Neural cell (in vitro differentiated cells): ENCODE measurements around the gene POLE4. TPM values are rescaled to one million over a fixed set of nuclear protein-coding genes. Genes with fewer than 3 reads are reported as not detected.

Experiments used
- H2AFZ ChIP-seq: fragments of 200-600, 300-800 bp; sonication (generic), shearing (Covaris generic); 2 replicates; pipeline ENCODE4 v1.6.0; 2014; ENCODE audit warnings: low read depth, mild to moderate bottlenecking, antibody characterized with exemption, low read length, moderate library complexity
- H3F3A ChIP-seq: fragments of 200-600 bp; shearing (Covaris generic); 2 replicates; pipeline ENCODE4 v1.6.1; 2016; ENCODE audit warnings: mild to moderate bottlenecking, moderate library complexity, mixed read lengths, antibody characterized with exemption, low read length; ENCODE audit not compliant: insufficient read depth, poor library complexity, severe bottlenecking
- H3K27ac ChIP-seq: fragments of 200-600, 300-800 bp; sonication (generic), shearing (Covaris generic); 2 replicates; pipeline ENCODE4 v1.5.1; 2014; ENCODE audit warnings: mild to moderate bottlenecking, low read length, moderate library complexity
- H3K27me3 ChIP-seq: fragments of 300-800, 200-600 bp; sonication (generic), shearing (Covaris generic); 2 replicates; pipeline ENCODE4 v1.6.0; 2014; ENCODE audit warnings: mild to moderate bottlenecking, low read depth, low read length, moderate library complexity; ENCODE audit not compliant: insufficient read depth
- H3K36me3 ChIP-seq: fragments of 300-800, 200-600 bp; sonication (generic), shearing (Covaris generic); 2 replicates; pipeline ENCODE4 v1.5.1; 2014; ENCODE audit warnings: mild to moderate bottlenecking, antibody characterized with exemption, low read length, moderate library complexity; ENCODE audit not compliant: insufficient read depth
- H3K4me2 ChIP-seq: fragments of 300-800, 200-600 bp; sonication (generic), shearing (Covaris generic); 2 replicates; pipeline ENCODE4 v1.6.0; 2014; ENCODE audit warnings: mild to moderate bottlenecking, low read length
- H3K4me3 ChIP-seq: fragments of 300-800, 200-600 bp; sonication (generic), shearing (Covaris generic); 2 replicates; pipeline ENCODE4 v1.5.1; 2014; ENCODE audit warnings: mild to moderate bottlenecking, low read length, moderate library complexity
- H3K79me2 ChIP-seq: fragments of 200-600 bp; shearing (Covaris generic); replicated peaks from 2 replicates; pipeline ENCODE4 v1.6.0; 2014; ENCODE audit warnings: mild to moderate bottlenecking, low read length, moderate library complexity; ENCODE audit not compliant: insufficient read depth
- H3K9ac ChIP-seq: fragments of 300-800, 200-600 bp; sonication (generic), shearing (Covaris generic); 2 replicates; pipeline ENCODE4 v1.6.1; 2016; ENCODE audit warnings: mild to moderate bottlenecking, low read length, mixed read lengths
- H3K9me2 ChIP-seq: fragments of 200-600 bp; shearing (Covaris generic); 2 replicates; pipeline ENCODE4 v1.6.1; 2016; ENCODE audit warnings: mild to moderate bottlenecking, low read length, mixed read lengths; ENCODE audit not compliant: insufficient read depth
- H3K9me3 ChIP-seq: fragments of 200-600, 300-800 bp; sonication (generic), shearing (Covaris generic); 2 replicates; pipeline ENCODE4 v1.6.1; 2016; ENCODE audit warnings: mild to moderate bottlenecking, mixed run types, low read length, moderate library complexity, mixed read lengths
- H4K20me1 ChIP-seq: fragments of 200-600 bp; shearing (Covaris generic); 2 replicates; pipeline ENCODE4 v1.6.1; 2016; ENCODE audit warnings: mild to moderate bottlenecking, mixed run types; ENCODE audit not compliant: insufficient read depth
- EP300 ChIP-seq: fragments of 450-650 bp; conservative IDR thresholded peaks from 2 replicates; pipeline ENCODE4 v1.6.1; 2014; ENCODE audit warnings: antibody characterized with exemption, mild to moderate bottlenecking, moderate library complexity; ENCODE audit not compliant: poor library complexity, severe bottlenecking
- EZH2 ChIP-seq: fragments of 200-600, 300-800 bp; shearing (Covaris generic), sonication (generic); IDR thresholded peaks from 2 replicates; pipeline ENCODE4 v1.6.1; 2014; ENCODE audit warnings: antibody characterized with exemption, low read length, borderline replicate concordance, mild to moderate bottlenecking; ENCODE audit not compliant: insufficient read depth, poor library complexity, severe bottlenecking
- MXI1 ChIP-seq: fragments of 450-650 bp; conservative IDR thresholded peaks from 2 replicates; pipeline ENCODE4 v1.6.1; 2014; ENCODE audit warnings: antibody characterized with exemption, mild to moderate bottlenecking; ENCODE audit not compliant: poor library complexity, severe bottlenecking
- POLR2AphosphoS5 ChIP-seq: IDR thresholded peaks from 2 replicates; pipeline ENCODE4 v1.6.1; 2012
- RAD21 ChIP-seq: fragments of 450-650 bp; conservative IDR thresholded peaks from 2 replicates; pipeline ENCODE4 v1.6.1; 2014; ENCODE audit warnings: antibody characterized with exemption, mild to moderate bottlenecking, moderate library complexity
- SMC3 ChIP-seq: fragments of 450-650 bp; conservative IDR thresholded peaks from 2 replicates; pipeline ENCODE4 v1.6.1; 2014; ENCODE audit warnings: antibody characterized with exemption, mild to moderate bottlenecking, moderate library complexity; ENCODE audit not compliant: poor library complexity
- TAF1 ChIP-seq: IDR thresholded peaks from 2 replicates; pipeline ENCODE4 v1.6.1; 2012; ENCODE audit warnings: low read depth
- polyA plus RNA-seq: library from polyadenylated mRNA; depleted of rRNA; stranded (reverse); fragments of >200 nt; gene quantifications from 2 replicates; pipeline ENCODE4 v1.2.3, GENCODE V29; 2014
- TF ChIP-seq, protein P1 (sequence below): IDR thresholded peaks from 2 replicates; pipeline ENCODE4 v1.6.1; 2012; ENCODE audit warnings: borderline replicate concordance
- TF ChIP-seq, protein P2 (sequence below): fragments of 450-650 bp; IDR thresholded peaks from 2 replicates; pipeline ENCODE4 v1.5.1; 2014; ENCODE audit warnings: antibody characterized with exemption, mild to moderate bottlenecking, moderate library complexity; ENCODE audit not compliant: poor library complexity, severe bottlenecking

POLE4 gene
- polyA plus RNA-seq, 1 donor from 2014 or later, result 35.9 TPM

DNA sequence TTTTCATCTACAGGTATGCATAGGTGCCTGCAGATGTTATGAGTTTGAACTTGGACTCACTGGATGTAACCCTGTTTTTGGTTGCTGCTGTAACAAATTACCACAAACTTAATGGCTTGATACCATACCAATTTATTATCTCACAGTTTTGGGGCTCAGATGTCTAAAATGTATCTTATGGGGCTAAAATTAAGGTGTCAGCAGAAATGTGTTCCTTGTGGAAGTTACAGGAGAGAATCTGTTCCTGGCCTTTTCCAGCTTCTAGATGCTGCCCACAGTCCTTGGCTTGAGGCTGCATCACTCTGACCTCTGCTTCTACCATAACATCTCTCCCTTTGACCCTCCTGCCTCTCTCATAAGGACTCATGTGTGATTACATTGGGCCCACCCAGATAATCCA is 47.6 kb downstream of the POLE4 start:
- TF ChIP-seq POLR2AphosphoS5, result no peak
- TF ChIP-seq, protein P1, sequence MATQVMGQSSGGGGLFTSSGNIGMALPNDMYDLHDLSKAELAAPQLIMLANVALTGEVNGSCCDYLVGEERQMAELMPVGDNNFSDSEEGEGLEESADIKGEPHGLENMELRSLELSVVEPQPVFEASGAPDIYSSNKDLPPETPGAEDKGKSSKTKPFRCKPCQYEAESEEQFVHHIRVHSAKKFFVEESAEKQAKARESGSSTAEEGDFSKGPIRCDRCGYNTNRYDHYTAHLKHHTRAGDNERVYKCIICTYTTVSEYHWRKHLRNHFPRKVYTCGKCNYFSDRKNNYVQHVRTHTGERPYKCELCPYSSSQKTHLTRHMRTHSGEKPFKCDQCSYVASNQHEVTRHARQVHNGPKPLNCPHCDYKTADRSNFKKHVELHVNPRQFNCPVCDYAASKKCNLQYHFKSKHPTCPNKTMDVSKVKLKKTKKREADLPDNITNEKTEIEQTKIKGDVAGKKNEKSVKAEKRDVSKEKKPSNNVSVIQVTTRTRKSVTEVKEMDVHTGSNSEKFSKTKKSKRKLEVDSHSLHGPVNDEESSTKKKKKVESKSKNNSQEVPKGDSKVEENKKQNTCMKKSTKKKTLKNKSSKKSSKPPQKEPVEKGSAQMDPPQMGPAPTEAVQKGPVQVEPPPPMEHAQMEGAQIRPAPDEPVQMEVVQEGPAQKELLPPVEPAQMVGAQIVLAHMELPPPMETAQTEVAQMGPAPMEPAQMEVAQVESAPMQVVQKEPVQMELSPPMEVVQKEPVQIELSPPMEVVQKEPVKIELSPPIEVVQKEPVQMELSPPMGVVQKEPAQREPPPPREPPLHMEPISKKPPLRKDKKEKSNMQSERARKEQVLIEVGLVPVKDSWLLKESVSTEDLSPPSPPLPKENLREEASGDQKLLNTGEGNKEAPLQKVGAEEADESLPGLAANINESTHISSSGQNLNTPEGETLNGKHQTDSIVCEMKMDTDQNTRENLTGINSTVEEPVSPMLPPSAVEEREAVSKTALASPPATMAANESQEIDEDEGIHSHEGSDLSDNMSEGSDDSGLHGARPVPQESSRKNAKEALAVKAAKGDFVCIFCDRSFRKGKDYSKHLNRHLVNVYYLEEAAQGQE, result no peak
- H3F3A ChIP-seq, result no peaks in the 10 kb centered on the region
- no peaks in the 10 kb centered on the region for H3K79me2 ChIP-seq
- no peak overlapping the region for H2AFZ ChIP-seq
- H3K4me3 ChIP-seq, result no peak overlapping the region
- no peak overlapping the region for H3K27ac ChIP-seq
- H3K9me2 ChIP-seq, result no peaks in the 10 kb centered on the region
- H3K9ac ChIP-seq, result no peak overlapping the region
- no peaks in the 10 kb centered on the region for H4K20me1 ChIP-seq
- no peaks in the 10 kb centered on the region for H3K27me3 ChIP-seq
- H3K9me3 ChIP-seq, result no peaks in the 10 kb centered on the region
- no peak overlapping the region for H3K4me2 ChIP-seq
- no peaks in the 10 kb centered on the region for H3K36me3 ChIP-seq

DNA sequence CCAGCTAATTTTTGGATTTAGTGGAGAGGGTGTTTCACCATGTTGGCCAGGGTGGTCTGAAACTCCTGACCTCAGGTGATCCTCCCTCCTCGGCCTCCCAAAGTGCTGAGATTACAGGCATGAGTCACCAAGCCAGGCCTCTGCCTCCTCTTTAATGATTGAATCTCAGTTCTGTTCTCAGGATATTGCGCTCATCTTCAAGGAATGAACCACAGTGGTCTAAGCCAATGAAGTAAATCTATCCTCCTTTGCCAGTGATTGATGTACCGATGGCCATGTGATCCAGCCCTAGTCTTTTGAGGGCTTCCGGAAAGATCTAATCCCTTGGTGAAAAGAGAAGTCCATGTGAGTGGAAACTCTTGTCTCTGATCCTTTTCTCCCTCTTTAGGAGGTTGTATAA is 48.6 kb downstream of the POLE4 start:
- no peak for TF ChIP-seq MXI1
- no peak for TF ChIP-seq TAF1
- TF ChIP-seq, protein P2, sequence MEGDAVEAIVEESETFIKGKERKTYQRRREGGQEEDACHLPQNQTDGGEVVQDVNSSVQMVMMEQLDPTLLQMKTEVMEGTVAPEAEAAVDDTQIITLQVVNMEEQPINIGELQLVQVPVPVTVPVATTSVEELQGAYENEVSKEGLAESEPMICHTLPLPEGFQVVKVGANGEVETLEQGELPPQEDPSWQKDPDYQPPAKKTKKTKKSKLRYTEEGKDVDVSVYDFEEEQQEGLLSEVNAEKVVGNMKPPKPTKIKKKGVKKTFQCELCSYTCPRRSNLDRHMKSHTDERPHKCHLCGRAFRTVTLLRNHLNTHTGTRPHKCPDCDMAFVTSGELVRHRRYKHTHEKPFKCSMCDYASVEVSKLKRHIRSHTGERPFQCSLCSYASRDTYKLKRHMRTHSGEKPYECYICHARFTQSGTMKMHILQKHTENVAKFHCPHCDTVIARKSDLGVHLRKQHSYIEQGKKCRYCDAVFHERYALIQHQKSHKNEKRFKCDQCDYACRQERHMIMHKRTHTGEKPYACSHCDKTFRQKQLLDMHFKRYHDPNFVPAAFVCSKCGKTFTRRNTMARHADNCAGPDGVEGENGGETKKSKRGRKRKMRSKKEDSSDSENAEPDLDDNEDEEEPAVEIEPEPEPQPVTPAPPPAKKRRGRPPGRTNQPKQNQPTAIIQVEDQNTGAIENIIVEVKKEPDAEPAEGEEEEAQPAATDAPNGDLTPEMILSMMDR, result no peak
- TF ChIP-seq EZH2, result no peak
- no peak for TF ChIP-seq EP300
- no peak for TF ChIP-seq RAD21
- Histone ChIP-seq H2AFZ (no peak overlapping the region), H3K9ac (no peak overlapping the region), H3K36me3 (no peaks in the 10 kb centered on the region), H3K9me2 (no peaks in the 10 kb centered on the region), H3K4me2 (no peak overlapping the region), H3K27me3 (no peaks in the 10 kb centered on the region), H3K4me3 (no peak overlapping the region), H3K9me3 (no peaks in the 10 kb centered on the region), H3F3A (no peaks in the 10 kb centered on the region), H3K79me2 (no peaks in the 10 kb centered on the region), H3K27ac (no peak overlapping the region), H4K20me1 (no peaks in the 10 kb centered on the region)

DNA sequence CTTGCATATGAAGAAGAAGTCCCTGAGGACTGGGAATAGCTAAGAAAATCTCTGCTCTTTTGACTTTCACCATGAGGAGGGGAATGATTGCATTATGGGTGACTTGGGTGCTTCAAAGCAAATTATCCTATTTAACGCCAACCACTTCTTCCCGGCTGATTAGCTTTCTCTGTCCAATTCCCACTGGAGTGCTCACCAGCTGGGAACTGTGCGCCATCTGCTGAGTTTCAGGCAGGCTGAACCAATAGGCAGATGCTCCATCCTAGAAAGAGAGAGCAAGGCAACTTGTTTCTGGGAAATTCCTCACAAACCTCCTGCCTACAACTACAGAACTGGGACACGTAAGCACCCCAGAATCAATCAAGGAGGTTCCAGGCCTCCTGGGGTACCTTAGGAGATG is 49.4 kb downstream of the POLE4 start:
- no peaks in the 10 kb centered on the region for H3K27me3 ChIP-seq
- H3K4me3 ChIP-seq, result no peak overlapping the region
- no peaks in the 10 kb centered on the region for H4K20me1 ChIP-seq
- H3K9me3 ChIP-seq, result no peaks in the 10 kb centered on the region
- H3F3A ChIP-seq, result no peaks in the 10 kb centered on the region
- H2AFZ ChIP-seq, result no peak overlapping the region
- H3K27ac ChIP-seq, result no peak overlapping the region
- no peaks in the 10 kb centered on the region for H3K36me3 ChIP-seq
- H3K4me2 ChIP-seq, result no peak overlapping the region
- H3K9ac ChIP-seq, result no peak overlapping the region
- no peak for TF ChIP-seq TAF1
- TF ChIP-seq EZH2, result no peak
- TF ChIP-seq MXI1, result no peak
- no peak for TF ChIP-seq SMC3
- TF ChIP-seq, protein P1, result no peak
- no peak for TF ChIP-seq RAD21
- TF ChIP-seq, protein P2, result no peak
- no peak for TF ChIP-seq EP300
- TF ChIP-seq POLR2AphosphoS5, result no peak
- H3K79me2 ChIP-seq, result no peaks in the 10 kb centered on the region
- no peaks in the 10 kb centered on the region for H3K9me2 ChIP-seq
